Measurements from ENCODE around the gene GGA2.
A peak's percentile ranks its signal among the peaks of the same experiment; 100 is the strongest.
"Not testable (repeated sequence)": the region's sequence is repeated elsewhere in the genome, so short reads cannot be mapped to it uniquely, and the experiment has no call there.

The GGA2 gene

DNA sequence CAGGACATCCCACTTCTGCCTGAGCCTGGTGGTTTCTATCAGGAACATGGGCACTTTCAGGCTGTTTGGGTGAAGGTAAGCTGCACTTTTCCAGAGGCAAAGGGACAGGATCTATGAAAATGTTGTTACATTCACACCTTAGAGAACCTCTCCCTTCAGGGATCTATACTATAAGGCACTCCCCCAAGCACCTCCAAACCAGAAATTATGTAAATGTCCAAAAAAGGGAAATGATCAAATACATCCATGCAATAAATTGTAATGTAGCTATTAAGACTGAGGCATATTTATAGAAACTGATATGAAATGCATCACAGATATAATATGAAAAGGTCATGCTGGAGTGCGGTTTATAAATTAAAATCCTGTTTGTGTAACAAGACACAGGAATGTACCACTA lies 34.0 kb downstream of the GGA2 start:
- no peak for DNase-seq (ENCODE audit: low read depth in 3 of 3)

GRCh38 chr16:23469814-23470213 lies 40.5 kb downstream of the GGA2 start:
- no peak for DNase-seq (ENCODE audit: low read depth in 3 of 3)

DNA sequence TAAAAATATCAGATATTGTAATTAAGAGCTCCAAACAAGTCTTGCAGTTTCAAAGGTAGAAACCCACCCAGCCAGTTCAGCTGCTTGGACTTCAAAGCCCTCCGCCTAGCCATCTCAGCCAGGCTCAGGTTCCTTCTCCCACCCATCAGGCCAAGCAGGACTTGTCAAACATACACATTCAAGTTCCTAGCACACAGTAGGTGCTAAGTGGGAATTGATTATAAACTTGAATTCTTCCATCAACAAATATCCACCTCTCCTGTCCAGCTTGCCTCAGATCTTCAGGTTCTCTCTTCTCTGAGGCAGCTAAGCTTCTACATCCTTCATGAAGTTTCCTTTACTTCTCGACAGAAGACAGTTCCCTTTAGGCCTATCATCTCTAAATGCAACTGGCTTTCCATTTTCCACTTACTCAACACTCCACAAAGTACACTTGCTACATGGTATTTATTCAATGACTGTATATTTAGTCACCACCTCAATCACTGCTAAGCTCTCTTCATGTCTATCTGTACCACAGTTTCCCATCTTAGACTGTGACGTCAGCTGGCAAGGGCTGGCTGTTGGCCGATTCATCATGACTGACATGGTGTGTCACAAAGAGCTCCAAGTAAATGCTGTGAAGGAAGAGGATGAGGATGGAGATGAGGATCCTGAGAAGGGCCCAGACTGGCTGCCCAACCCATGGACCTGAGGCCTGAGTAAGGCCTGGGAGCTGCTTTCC lies 44.0 kb downstream of the GGA2 start:
- no peak for DNase-seq (ENCODE audit: low read depth in 3 of 3)

DNA sequence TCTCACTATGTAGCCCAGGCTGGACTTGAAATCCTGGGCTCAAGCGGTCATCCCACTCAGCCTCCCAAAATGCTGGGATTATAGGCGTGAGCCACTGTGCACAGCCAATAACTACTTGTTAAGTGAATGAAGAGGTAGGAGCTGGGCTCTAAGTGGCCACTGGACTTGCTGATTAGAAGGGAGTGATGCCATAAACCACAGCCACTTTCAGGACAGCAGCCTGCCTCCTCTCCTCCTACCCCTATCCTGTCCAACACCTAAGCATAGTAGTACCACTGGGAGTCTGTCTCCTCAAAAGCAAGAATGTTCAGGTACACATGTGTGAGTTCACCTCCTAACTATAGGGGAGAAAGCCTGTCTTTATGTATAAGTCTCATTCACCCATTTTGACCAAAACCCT lies 45.1 kb downstream of the GGA2 start:
- DNase-seq (ENCODE audit: low read depth in 3 of 3): no peak

GRCh38 chr16:23464196-23464595 lies 46.1 kb downstream of the GGA2 start:
- DNase-seq (ENCODE audit: low read depth in 3 of 3): no peak

GRCh38 chr16:23462994-23463393 lies 47.3 kb downstream of the GGA2 start:
- DNase-seq (ENCODE audit: low read depth in 3 of 3): not testable (repeated sequence)

GRCh38 chr16:23453338-23454052 lies 56.8 kb downstream of the GGA2 start:
- no peak for DNase-seq (ENCODE audit: low read depth in 3 of 3)

DNA sequence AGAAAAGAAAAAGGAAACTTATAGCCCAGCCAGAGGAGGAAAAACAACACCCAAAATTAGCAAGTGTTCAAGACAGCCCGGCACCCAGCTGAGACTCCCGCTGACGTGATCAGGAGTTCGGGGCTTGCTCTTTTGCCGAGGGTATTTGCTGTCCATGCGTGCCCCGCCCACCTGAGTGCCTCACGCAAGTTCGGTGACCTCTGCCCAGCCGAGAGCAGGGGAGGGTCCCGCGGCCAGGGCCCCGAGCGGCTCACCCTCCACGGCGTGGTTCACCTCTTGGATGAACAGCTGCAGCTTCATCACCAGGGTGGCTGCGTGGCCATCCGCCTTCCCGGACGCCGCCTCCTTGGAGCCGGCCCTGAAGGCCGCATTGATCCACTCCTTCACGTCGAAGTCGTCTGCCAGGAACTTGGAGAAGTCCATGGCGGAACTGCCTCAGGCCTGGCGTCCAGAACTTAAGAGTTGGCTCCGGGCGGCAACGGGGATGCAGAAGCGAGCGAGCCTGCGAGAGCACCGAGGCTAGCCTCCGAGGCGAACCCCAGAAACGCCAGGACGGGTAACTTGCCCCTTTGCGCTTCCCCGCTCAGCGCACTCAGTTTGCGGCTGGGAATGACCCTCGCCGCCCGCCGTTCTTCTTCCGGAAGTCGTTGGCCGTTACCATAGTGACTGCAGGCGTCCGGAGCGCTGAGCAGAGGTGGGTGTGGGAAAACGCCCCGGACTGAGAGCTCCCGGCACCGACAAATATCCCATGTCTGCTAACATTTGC lies 57.5 kb downstream of the GGA2 start, which contains the start of gene COG7:
Gene COG7, minus strand, starts transcription at position 618 of the 766 bp plus-strand sequence. Its CDS starts 195 bp downstream, at position 423.
- peak; percentile 67 to 71 (median 70) for DNase-seq (ENCODE audit: low read depth in 3 of 3)

- DNase-seq (ENCODE audit: low read depth in 3 of 3): no peak
These were observed 58.1 kb downstream of the GGA2 start for GRCh38 chr16:23452221-23452571.

GRCh38 chr16:23448392-23448791 lies 61.9 kb downstream of the GGA2 start:
- DNase-seq (ENCODE audit: low read depth in 3 of 3): no peak

DNA sequence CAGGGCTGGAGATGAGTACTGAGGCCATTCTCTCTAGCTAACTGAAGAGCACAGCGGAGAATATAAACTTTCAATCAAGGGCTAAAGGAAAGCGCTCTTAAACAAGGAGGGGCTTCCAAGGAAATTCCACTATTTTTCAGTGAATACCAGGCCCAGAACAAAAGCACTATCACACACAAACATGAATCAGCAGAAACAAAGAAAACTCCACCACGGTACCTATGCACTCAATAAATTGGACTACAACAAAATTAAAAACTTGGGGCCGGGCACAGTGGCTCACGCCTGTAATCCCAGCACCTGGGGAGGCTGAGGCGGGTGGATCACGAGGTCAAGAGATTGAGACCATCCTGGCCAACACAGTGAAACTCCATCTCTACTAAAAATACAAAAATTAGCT lies 72.8 kb downstream of the GGA2 start:
- DNase-seq (ENCODE audit: low read depth in 3 of 3): not testable (repeated sequence)

GRCh38 chr16:23436951-23437350 lies 73.3 kb downstream of the GGA2 start:
- DNase-seq (ENCODE audit: low read depth in 3 of 3): no peak

DNA sequence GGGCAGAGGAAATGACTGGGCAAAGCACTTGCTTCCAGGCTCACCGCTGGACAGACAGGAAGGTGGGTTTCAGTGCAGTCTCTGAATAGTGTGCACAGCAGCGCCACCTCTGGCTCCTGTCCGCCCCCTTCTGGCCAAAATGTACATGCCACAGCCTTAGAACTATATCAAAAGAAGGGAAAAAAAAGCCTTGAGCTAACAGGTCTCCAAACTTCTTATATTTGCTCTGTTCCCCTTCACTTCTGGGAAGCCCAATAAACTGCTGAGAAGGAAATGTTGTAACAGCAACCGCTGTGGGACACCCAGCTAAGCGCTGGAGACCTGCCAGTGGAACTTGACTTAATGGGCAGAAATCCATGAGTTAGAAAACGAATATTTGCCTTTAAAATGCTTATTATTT lies 74.8 kb downstream of the GGA2 start:
- peak; percentile 18 to 21 (median 21) for DNase-seq (ENCODE audit: low read depth in 3 of 3)

GRCh38 chr16:23434380-23434779 lies 75.9 kb downstream of the GGA2 start:
- DNase-seq (ENCODE audit: low read depth in 3 of 3): no peak

DNA sequence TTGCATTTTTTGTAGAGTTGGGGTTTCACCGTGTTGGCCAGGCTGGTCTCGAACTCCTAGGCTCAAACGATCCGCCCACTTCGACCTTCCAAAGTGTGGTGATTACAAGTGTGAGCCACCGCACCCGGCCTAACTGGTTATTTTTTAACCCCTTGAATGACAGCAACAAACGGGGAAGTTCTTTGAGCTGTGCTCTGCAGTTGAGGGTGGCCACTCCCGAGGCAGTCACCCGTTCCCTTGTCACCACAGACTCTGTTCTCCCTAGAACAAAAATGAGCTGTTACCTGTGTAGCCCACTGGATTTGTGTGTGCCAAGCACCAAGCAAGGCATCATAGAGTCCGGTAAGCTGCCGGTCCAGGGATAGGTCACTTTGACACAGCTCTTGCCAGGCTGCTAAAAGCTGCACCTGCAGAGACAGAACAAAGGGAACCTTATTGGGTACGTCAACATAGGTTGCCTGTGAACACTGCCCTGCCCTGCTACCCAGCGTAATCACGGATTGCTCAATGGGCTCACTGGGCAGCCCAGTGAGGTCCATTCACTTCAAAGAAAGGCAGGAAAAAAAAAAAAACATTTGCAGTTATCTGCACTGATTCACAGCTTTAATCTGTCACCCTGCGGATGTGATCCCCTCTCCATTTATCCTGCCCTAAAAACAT lies 76.9 kb downstream of the GGA2 start:
- no peak for DNase-seq (ENCODE audit: low read depth in 3 of 3)

DNA sequence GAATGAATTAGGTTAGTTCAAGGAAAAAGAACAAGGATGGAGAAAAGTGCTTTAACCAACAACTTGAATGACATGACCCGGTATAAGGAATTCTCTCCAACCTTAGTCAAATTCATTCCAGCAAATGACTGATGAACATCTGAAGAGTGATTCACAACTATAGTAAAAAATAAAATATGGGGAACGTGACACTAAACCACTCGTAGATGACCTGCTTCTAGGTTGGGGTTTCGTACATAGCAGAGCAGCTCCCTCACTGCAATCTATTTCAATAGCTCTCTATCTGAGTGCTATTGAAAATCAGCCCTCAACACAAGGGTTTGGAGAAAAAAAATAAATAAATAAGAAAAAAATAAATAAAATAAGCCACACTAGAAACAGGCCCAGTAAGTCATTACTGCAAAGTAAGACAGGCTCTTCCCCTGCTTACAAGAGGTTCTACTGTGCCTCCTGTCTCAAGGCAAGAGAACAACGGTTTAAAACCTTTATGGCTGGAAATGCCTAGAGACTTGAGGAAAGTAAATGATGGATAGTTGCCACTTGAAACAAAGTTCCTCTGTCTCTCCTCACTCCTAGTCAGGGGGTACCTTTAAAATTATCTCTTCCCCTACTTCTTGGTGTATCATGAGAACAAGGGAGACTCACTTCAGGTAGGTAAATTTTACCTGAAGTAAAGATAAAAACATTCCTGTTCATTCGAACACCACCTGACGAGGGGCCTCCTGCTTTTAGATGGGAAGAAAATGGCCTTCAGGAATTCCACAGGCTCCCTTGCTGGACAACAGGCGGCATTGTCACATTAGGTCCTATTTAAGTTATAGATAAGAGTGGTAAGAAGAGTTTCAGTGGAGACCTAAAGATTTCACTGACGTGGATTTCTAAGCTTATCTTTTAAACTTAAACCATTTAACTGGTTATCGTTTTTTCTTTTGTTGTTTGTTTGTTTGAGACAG lies 77.8 kb downstream of the GGA2 start:
- DNase-seq (ENCODE audit: low read depth in 3 of 3): no peak

DNA sequence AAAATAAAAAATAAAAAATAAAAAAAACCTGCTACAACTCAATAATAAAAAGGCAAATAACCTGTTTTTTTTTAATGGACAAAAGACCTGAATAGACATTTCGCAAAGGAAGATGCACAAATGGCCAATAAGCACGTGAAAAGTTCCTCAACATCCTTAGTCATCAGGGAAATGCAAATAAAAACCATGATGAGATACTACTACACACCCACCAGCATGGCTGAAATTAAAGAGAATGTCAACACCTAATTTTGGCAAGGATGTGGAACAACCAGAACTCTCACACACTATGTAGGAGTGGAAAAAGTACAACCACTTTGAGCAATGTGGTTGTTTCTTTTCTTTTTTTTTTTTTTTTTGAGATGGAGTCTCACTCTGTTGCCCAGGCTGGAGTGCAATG lies 81.9 kb downstream of the GGA2 start:
- no peak for DNase-seq (ENCODE audit: low read depth in 3 of 3)

- no peak for DNase-seq (ENCODE audit: low read depth in 3 of 3)
These were observed 85.9 kb downstream of the GGA2 start for GRCh38 chr16:23424292-23424958.

- no peak for DNase-seq (ENCODE audit: low read depth in 3 of 3)
These were observed 86.7 kb downstream of the GGA2 start for GRCh38 chr16:23423496-23424049.

GRCh38 chr16:23420011-23420410 lies 90.3 kb downstream of the GGA2 start:
- no peak for DNase-seq (ENCODE audit: low read depth in 3 of 3)
